Stimulated activated CD8-positive, alpha-beta memory T cell treated with anti-CD3 and anti-CD28 coated beads, Interleukin-12 subunit alpha, Interleukin-12 subunit beta, amount 100 ng/mL, for 1 hour (primary cell): ENCODE measurements around the gene POGLUT2.
"Not testable (repeated sequence)": the region's sequence is repeated elsewhere in the genome, so short reads cannot be mapped to it uniquely, and the experiment has no call there.

Experiments
- DNase-seq: peaks from one replicate; pipeline ENCODE4 v3.0.0-alpha.2; 2020; ENCODE audit warnings: low read depth

The POGLUT2 gene

DNA sequence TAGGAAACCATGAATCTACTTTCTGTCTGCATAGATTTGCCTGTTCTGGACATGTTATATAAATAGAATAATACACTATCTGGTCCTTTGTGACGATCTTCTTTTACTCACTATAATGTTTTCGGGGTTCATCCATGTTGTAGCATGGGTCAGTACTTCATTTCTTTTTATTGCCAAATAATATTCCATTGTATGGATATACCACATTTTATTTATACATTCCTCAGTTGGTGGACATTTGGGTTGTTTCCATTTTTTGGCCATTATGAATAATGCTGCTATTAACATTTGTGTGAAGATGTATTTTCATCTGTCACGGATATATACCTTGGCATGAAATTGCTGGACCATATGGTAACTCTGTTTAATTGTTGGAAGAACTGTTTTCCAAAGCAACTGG lies 6.9 kb upstream of the POGLUT2 start:
- no peak for DNase-seq

DNA sequence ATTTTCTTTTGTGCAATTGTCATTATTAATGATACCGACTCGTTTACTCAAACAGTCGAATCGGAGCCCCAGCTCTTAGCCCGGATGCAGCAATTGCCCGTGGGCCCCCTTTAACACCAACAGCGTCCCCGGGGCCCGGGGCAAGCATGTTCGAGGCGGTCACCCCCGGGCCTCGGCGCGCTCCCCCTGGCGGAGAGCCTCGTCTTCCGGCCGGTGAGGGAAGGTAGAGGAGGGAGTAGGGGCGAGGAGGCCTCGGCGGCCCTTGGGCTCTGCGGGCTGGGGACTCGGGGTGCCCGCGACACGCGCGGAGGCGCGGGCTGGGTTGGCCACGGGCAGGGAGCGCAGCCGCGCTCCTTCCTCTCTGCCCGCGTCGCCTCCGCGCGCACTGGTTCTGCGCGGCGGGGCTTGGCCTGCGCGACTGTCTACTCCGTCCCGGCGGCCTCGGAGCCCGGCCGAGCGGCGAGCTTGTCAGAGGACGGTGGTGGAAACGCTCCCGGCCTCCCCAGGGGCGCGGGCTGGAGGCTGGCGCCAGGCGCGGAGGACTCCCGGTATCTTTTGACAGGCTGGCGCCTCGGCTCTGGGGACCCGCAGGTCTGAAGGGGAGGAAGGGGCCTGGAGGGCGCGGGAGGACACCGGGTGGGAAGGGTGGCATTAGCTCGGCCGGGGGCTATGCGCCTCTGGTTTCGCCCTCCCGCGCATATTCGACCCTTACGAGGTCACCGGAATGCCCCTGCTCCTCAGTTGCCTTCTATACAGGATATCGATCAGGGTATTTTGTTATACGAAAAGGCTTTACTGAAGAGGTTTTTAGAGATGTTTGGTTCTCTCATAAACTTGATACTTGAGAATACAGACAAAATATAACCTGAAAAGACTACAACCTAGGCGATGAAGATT lies 1.6 kb upstream of the POGLUT2 start:
- peak; percentile 68 for DNase-seq

DNA sequence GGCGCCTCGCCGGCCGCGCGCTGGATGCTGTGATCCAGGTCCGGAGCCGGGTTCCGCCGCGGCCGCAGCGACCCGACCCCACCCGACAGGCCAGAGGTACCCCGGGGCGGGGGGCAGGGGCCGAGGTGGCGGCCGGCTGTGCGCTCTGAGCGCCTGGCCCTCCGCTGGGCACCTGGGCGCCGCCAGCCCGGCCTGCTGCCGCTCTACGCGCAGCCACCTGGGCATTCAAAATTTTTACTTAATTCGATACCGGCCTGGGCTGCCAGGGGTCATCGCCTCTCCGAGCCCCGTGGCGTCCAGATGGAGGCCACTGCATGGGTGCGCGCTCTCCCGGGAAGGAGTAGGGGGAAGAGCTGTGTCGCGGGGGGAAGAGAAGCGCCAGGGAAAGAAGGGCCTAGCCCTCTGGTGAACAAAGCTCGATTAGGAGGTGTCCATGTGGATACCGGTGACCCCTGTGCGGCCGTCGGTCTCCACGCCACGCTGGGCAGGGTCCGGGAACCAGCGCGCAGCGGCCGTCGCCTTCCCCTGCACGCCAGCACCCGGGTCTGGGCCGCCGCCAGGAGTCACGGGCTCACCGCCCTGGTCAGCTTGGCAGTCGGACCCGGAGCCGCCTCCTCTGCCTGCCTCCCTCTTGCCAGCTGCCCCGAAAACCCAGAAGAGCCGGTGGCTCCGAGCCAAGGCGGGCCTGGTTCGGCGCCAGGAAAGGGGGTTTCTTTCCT lies 809 bp upstream of the POGLUT2 start:
- no peak for DNase-seq

DNA sequence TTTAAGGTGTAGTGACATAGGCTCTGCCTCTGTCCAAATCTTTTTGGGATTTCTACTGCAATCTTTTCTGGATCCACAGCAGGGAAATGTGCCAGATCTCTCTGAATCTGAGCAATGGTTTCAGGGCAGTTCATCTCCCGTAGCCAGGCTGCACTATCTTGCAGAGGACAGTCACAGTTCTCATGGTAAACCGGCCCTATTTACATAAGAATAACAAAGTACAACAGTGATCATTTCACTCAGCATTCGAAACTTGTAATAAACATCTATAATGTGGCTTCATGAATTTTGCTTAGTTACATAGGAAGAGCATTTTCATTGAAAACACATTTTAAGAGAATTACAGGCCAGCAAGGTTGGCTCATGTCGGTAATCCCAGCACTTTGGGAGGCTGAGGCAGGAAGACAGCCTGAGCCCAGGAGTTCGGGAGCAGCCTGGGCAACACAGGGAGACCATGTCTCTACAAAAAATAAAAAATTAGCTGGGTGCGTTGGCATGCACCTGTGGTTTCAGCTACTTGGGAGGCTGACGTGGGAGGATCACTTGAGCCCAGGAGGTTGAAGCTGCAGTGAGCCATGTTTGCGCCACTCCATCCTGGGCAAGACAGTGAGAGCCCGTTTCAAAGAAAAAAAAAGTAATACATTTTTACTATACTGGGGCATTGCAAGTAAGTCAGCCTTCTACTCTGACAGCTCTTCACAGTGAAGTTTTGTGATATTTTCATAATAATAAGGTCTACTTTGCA lies 5.0 kb downstream of the POGLUT2 start:
- no peak for DNase-seq

DNA sequence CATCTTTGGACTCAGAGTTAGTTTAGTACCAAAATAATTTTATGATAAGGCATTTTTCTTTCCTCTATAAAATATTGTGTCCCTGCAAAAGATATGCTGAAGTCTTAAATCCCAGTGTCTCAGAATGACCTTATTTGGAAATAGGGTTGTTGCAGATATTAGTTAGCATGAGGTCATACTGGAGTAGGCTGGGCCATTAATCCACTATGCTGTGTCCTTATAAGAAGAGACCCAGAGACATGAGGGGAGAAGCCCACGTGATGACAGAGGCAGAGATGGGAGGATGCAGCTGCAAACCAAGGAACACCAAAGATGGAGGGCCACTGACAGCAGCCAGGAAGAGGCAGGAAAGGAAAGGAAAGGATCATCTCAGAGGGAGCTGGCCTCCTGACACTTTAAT lies 6.4 kb downstream of the POGLUT2 start:
- DNase-seq: no peak

DNA sequence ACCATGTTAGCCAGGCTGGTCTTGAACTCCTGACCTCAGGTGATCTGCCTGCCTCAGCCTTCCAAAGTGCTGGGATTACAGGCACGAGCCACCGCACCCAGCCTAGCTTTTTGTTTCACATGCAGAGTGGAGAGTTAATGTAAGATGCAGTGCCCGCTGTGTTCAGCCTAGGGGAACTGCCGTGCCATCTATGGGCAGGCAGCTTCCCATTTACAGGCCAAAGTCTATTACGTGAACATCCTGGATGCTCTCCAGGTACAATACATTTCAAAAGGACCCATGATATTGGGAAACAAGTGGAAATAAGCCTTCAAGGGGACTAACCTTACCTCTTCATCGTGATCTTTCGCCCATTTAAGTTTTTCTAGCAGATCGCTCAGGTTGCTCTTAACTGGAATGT lies 10.1 kb downstream of the POGLUT2 start:
- DNase-seq: no peak

DNA sequence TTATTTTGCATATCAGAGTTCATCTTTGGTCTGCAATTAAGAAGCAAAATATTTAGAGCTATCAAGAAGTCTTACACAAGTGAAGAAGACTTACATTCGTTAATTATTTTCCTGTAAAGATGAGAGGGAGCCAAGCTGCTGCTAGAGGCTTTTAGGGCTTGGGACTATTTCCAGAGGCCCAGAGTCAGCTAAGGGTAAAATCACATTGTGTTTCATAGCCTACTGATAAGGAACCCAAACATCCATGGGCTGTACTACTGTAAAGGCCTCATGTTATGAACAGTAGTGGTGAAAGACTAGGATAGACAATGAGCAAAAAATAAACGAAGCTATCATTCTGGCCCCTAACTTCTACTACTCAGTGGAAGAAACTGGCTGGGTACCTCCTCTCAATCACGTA lies 14.3 kb downstream of the POGLUT2 start:
- DNase-seq: no peak

DNA sequence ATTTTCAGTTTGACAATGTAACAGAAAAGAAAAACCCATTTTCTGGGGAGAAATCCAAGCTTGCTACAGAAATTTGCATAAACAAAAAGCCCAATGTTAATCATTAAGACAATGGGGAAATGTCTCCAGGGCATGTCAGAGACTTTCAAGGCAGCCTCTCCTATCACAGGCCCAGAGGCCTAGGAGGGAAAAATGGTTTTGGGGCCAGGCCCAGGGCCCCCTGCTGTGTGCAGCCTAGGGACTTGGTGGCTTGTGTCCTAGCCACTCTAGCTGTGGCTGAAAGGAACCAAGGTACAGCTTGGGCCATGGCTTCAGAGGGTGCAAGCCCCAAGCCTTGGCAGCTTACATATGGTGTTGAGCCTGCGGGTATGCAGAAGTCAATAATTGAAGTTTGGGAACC lies 17.2 kb downstream of the POGLUT2 start:
- DNase-seq: no peak

DNA sequence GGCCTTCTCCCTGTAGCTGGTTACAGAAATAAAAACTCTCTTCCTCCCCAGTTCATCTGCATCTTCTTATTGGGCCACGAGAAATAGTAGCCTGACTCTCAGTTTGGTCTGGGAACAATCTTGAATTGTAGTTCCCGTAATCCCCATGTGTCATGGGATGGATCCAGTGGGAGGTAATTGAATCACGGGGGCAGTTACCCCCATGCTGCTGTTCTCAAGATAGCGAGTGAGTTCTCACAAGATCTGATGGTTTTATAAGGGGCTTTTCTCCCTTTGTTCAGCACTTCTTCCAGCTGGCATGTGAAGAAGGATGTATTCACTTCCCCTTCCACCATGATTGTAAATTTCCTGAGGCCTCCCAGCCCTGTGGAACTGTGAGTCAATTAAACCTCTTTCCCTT lies 18.1 kb downstream of the POGLUT2 start:
- DNase-seq: not testable (repeated sequence)

DNA sequence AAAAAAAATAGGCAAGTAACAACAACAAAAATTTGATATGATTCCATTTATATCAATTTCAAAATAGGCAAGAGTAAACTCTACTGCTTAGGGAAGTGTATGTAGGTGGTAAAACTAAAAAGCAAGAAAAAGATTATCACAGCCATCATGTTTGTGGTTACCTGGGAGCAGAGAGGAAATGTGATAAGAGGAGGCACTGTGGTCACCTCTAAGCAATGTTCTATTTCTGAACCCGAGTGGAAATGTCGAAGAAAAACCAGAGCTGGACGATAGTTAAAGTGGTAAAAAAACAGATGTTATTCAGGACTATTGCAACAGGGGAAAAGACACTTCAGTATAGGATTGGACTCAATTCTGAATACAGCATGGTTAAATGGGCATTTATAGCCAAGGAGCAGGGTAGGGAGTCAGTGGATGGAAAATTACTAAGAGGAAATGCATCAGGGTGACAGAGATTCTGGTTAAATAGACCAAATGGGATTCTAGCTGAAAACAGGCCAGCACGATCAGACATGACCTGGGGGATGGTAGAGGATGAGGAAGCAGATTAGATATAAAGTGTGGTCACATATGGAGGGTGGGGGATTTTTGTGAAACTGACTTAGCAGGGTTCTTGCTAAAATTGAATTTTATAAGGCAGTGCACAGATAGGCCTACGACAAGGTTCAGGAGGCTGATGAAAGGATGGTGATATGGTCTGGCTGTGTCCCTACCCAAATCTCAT lies 19.2 kb downstream of the POGLUT2 start:
- no peak for DNase-seq

DNA sequence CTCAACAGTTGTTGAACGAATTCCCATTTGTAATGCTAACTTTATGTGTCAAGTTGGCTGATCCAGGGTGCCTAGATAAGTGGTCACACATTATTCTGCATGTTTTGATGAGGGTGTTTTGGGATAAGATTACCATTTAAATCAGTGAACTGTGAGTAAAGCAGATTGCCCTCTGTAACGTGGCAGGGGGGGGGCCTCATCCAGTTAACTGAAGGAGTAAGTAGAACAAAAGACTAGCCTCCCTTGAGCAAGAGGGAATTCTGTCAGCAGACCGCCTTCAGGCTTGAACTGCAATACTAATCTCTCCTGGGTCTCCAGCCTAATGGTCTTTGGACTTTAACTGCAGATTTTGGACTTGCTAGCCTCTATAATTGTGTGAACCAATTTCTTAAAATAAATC lies 21.0 kb downstream of the POGLUT2 start:
- no peak for DNase-seq

DNA sequence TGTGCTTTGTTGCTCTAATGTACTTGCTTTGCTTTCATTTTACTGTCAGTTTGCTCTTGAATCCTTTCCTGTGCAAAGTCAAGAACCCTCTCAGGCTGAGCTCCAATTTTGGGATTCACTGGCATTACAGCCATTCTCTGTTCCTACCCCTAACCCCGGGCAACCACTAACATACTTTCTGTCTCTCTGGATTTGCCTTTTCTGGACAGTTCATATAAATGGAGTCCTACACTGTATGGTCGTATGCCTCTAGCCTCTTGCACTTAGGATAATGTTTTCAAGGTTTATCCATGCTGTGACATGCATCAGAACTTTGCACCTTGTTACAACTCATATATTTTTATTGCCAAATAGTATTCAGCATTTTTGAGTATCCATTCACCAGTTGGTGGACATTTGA lies 22.5 kb downstream of the POGLUT2 start:
- no peak for DNase-seq

DNA sequence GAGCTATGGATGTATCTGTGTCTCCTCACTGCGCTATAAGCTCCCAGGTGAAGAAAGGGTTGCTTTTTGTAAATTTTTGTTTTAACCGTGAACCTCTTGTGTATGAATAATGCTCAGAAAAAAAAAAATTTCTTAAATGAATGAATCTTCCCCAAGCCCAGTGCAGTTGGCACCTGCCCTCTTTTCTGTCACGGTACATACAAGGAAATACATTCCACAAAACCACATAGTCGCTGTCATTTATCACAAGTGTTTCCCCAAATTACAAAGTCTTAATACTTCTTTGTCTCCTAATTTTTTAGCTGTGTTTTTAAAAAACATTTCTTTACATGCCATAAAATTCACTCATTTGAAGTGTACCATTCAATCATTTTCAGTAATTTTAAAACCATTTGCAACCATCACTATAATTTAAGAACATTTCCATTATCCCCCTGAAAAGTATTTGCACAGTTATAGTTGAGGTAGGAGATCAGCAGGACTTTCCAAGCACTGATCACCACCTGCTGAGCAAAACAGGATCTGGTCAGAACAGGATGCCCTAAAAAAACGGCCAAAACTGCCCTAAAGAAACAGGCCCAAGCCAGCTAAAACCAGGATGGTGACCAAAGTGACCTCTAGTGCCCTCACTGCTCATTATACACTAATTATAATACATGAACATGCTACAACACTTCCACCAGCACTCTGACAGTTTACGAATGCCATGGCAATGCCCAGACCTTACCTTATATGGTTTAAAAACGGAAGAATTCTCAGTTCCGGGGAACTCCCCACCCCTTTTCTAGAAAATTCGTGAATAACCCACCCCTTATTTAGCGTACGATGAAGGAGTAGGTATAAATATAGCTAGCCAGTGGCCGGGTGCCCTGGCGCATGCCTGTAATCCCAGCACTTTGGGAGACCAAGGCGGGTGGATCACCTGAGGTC lies 23.9 kb downstream of the POGLUT2 start:
- DNase-seq: no peak

DNA sequence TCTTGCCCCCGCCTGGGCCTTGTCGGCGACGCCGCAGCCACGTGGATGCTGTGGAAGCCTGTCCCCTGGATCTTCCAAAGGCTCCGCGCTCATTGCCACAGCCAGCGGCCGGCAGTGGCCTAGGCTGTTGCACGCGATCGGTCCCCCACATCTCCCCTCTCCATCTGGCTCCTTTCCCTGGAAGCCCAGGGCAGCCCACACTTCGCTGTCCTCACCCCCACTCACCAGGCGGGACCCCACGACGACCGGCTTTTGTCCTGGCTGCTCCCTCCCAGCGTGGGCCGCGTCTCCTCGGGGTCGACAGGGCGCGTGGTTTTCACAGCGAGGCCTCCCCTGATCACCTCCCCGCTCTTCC lies 24.6 kb downstream of the POGLUT2 start:
- DNase-seq: no peak

DNA sequence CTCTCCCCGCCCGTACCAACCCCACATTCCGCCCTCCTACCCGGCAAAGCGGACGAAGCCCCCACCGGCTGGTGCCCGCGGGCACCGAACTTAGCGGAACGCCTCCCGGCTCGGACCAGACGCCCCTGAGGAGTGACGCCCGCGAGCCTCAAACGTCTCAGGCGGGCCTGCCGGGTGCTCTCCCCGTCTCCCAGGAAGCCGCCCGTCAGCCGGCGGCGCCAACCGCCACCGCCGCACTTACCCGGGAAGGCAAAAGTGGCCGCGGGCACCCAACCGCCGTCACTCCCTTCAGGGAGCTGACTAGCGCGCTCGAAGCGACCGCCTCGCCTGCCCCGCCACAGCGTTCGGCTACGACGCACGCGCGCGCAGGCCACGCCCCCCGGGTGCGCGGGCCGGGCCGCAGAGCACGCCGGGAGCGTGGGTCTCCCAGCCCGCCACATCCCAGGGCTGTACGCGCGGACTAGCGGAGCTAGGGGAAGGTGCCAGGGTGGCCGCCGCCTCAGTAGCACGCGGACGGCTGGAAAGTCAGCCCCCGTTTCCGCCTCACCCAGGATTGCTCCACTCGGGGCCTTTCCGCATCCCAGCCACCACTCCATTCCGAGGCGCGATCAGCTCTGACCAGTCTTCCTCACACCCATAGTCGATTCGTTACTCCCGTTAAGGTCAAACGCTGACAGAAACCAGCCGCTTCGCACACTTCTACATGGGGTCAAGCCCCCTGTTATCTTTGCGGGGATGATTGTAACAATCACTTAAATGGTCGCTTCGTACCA lies 25.1 kb downstream of the POGLUT2 start, which contains the start of gene TEX30:
Gene TEX30, minus strand, starts transcription at position 346 of the 773 bp plus-strand sequence. CDS start 3,760 bp downstream, outside the sequence.
- DNase-seq: peak; percentile 74

DNA sequence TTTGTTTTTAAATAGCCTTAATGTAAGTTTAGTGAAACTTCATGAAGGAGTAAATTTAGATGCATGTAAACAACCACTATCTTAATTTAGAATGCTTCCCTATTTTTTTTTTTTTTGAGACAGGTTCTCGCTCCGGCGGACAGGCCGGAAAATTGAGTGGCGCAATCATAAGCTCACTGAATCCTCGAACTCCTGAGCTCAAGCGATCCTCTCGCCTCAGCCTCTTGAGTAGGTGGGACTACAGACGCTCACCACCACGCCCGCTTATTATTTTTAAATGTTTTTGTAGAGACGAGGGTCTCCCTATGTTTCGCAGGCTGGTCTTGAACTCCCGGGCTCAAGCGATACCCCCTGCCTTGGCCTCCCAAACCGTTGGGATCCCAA lies 26.7 kb downstream of the POGLUT2 start:
- no peak for DNase-seq

DNA sequence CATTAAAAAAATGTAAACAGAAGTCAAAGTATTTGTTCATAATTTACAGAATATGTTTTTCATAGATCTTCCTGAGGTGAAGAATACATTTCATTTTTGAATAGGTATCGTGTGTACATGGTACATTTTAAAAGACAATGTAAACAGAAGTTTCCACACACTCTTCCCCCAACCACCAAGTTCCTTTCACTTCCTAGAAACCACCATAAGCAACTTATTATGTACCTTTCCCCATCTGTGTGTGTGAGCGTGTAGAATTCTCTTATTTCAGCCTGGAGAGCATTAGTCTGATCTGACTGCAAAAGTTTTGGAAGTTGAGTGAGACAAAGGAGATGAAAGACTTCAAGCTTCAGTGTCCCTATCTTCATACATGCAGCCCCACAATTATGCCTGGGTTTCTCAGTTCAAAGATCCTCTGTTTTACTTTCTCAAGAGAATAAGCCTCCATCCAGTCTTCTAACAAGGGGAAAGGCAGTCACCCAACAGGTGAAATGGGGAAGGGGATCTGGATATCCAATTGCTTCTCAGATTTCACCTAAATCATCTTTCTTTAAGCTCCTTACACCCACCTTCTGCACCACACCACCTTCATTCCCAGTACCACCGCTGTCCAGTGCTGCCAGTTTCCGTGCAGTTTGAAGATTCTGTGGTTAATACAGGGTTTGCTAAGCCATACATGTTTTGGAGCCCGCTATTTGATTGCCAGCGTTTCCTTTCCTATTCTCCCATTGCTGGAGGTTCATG lies 27.3 kb downstream of the POGLUT2 start:
- no peak for DNase-seq

DNA sequence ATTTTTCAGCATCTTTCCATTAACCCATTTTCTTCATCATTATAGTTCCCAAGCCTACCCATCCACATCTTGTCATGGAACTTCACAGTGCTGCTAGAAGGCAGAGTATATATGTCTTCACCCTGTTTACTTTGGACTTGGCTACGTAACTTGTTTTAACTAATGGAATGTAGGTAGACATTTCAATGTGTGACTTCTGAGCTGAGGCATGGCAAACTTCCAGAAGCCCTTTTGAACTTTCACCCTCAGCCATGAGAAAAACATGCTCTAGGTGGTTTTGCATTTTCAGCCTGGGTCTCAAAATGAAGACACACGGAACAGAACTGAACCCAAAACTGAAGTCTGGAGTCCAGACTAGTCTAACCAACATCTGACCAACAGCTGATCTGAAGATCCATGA lies 28.3 kb downstream of the POGLUT2 start:
- DNase-seq: no peak

DNA sequence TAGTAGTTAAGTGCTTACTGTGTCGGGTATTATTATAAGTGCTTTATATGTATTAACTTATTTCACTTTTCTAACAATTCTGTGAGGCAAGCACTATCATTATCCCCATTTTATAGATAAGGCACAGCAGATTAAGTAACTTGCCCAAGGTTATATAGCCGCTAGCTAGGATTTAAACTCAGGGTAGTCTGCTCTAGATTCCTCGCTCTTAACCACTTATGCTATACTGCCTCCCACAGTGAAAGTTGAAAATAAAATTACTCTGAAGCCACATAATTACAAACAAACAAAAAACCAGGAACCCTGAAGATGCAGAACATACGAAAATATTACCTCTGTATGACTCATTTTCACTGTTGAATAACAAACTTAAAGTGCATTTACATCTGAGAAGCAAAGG lies 29.1 kb downstream of the POGLUT2 start:
- DNase-seq: no peak
